ENCODE measurements around the gene KDM6A.

- TF ChIP-seq CTCF (IDR thresholded peaks at IDR 0.05) (no peak), EZH2 (IDR thresholded peaks at IDR 0.05; ENCODE audit: borderline replicate concordance, insufficient read depth, low read depth, low read length, poor library complexity, severe bottlenecking) (no peak)
These were observed 210.3 kb downstream of the KDM6A start for GRCh38 chrX:45083314-45083713.

Measured in B cell (primary cell).